ENCODE data around the gene CHGA.

GRCh38 chr14:92963301-92964123 is 40.6 kb downstream of the CHGA start:
- TF ChIP-seq RAD21 (IDR thresholded peaks at IDR 0.05), result no peak
- no peak for TF ChIP-seq CTCF (IDR thresholded peaks at IDR 0.05; ENCODE audit: low read depth, low read length, missing input control)
- no peak for TF ChIP-seq TAF1 (conservative IDR thresholded peaks at IDR 0.05)
- peak; percentile 29 for TF ChIP-seq FOXA2 (IDR thresholded peaks at IDR 0.05)
- TF ChIP-seq EGR1 (IDR thresholded peaks at IDR 0.05; ENCODE audit: low read depth in 2 of 2), result peak in 1 of 2 donors; percentile 62
- TF ChIP-seq ATF3 (IDR thresholded peaks at IDR 0.05), result no peak
- TF ChIP-seq MAX (IDR thresholded peaks at IDR 0.05), result no peak
- TF ChIP-seq YY1 (IDR thresholded peaks at IDR 0.05), result no peak
- TF ChIP-seq RXRA (IDR thresholded peaks at IDR 0.05), result peak; percentile 70 to 72
- peak; percentile 32 for TF ChIP-seq SP1 (IDR thresholded peaks at IDR 0.05)
- TF ChIP-seq REST (IDR thresholded peaks at IDR 0.05), result no peak
- no peak for TF ChIP-seq FOXA1 (IDR thresholded peaks at IDR 0.05)

All from liver (tissue), 3 donors.